Thyroid gland (tissue), 4 donors: ENCODE results near the gene CLP1.

ENCODE experiments used
- CTCF ChIP-seq, 6 experiments: fragments of 200-600 bp in 3 of 6; fragments of 450-650 bp in 3 of 6; sonication (generic) in 3 of 6; IDR thresholded peaks; one replicate each; pipeline ENCODE4 v1.5.1; 2016 to 2019; ENCODE audit warnings: antibody characterized with exemption in 6 of 6, mild to moderate bottlenecking in 2 of 6, inconsistent platforms in 1 of 6, moderate library complexity in 1 of 6
- POLR2A ChIP-seq, 2 donors: fragments of 450-650 bp; IDR thresholded peaks; one replicate each; pipeline ENCODE4 v1.6.1; 2017; ENCODE audit warnings: antibody characterized with exemption in 2 of 2, mild to moderate bottlenecking in 2 of 2, moderate library complexity in 1 of 2

GRCh38 chr11:57667117-57667735 lies 9.7 kb downstream of the CLP1 start:
- TF ChIP-seq CTCF (IDR thresholded peaks at IDR 0.05) (no peak), POLR2A (IDR thresholded peaks at IDR 0.05) (no peak)
